Glutamatergic neuron (in vitro differentiated cells): ENCODE results near the gene PTPRCAP. TPM values are rescaled to one million over a fixed set of nuclear protein-coding genes. Genes with fewer than 3 reads are reported as not detected.

Experiments used
- DNase-seq: peaks from one replicate; pipeline ENCODE4 v3.0.0; 2022
- H3K27ac Mint-ChIP-seq: one replicate; pipeline ENCODE4 v1.8.0; 2020; ENCODE audit warnings: mild to moderate bottlenecking, mixed read lengths, inconsistent platforms; ENCODE audit not compliant: unreplicated experiment
- H3K27me3 Mint-ChIP-seq: one replicate; pipeline ENCODE4 v1.8.0; 2020; ENCODE audit warnings: mild to moderate bottlenecking, moderate library complexity, mixed read lengths, inconsistent platforms; ENCODE audit not compliant: unreplicated experiment
- H3K36me3 Mint-ChIP-seq: one replicate; pipeline ENCODE4 v1.8.0; 2020; ENCODE audit warnings: mild to moderate bottlenecking, mixed read lengths, inconsistent platforms; ENCODE audit not compliant: unreplicated experiment
- H3K4me1 Mint-ChIP-seq: one replicate; pipeline ENCODE4 v1.8.0; 2020; ENCODE audit warnings: mild to moderate bottlenecking, low read depth, mixed read lengths, inconsistent platforms; ENCODE audit not compliant: unreplicated experiment
- H3K4me3 Mint-ChIP-seq: one replicate; pipeline ENCODE4 v1.8.0; 2020; ENCODE audit warnings: mild to moderate bottlenecking, mixed read lengths, inconsistent platforms; ENCODE audit not compliant: unreplicated experiment
- H3K9me3 Mint-ChIP-seq: one replicate; pipeline ENCODE4 v1.8.0; 2020; ENCODE audit warnings: mild to moderate bottlenecking, moderate library complexity, mixed read lengths, inconsistent platforms; ENCODE audit not compliant: unreplicated experiment
- CTCF ChIP-seq: fragments of 200-600 bp; sonication (generic); IDR thresholded peaks from one replicate; pipeline ENCODE4 v1.5.0; 2021; ENCODE audit not compliant: partially characterized antibody, unreplicated experiment
- total RNA-seq: library from RNA; stranded (reverse); fragmentation: NEBNext Ultra II Directional; extraction: Animal tissue kit (Norgen Biotek cat#: 25700); gene quantifications from one replicate; pipeline ENCODE4 v1.2.1, GENCODE V29; 2021; ENCODE audit not compliant: unreplicated experiment

The PTPRCAP gene
- total RNA-seq, 1 donor from 2014 or later: 2.1 TPM

GRCh38 chr11:67470337-67471002 is 33.0 kb upstream of the PTPRCAP start:
- H3K9me3 Mint-ChIP-seq: peaks cover 7% of the 10 kb centered on the region
- no peak for DNase-seq
- H3K27me3 Mint-ChIP-seq: peaks cover 8% of the 10 kb centered on the region
- H3K36me3 Mint-ChIP-seq: no peaks in the 10 kb centered on the region
- no peak for TF ChIP-seq CTCF
- H3K4me1 Mint-ChIP-seq: peaks cover 4% of the 10 kb centered on the region
- H3K27ac Mint-ChIP-seq: no peak overlapping the region
- H3K4me3 Mint-ChIP-seq: peak overlapping the region; percentile 61

- no peak overlapping the region for H3K27ac Mint-ChIP-seq
- no peaks in the 10 kb centered on the region for H3K36me3 Mint-ChIP-seq
- no peak for TF ChIP-seq CTCF
- H3K9me3 Mint-ChIP-seq: peaks cover 7% of the 10 kb centered on the region
- DNase-seq: no peak
- peak overlapping the region; percentile 75 for H3K4me3 Mint-ChIP-seq
- peaks cover 4% of the 10 kb centered on the region for H3K4me1 Mint-ChIP-seq
- peaks cover 8% of the 10 kb centered on the region for H3K27me3 Mint-ChIP-seq
Measured at GRCh38 chr11:67469508-67469811, 32.0 kb upstream of the PTPRCAP start.

GRCh38 chr11:67468759-67469507 is 31.5 kb upstream of the PTPRCAP start, which contains the start of gene TMEM134:
Gene TMEM134, minus strand, starts transcription at chr11:67469251. Its CDS starts 59 bp downstream, at chr11:67469192.
- no peak for TF ChIP-seq CTCF
- Mint-ChIP-seq H3K9me3 (peaks cover 7% of the 10 kb centered on the region), H3K36me3 (no peaks in the 10 kb centered on the region), H3K27me3 (peaks cover 8% of the 10 kb centered on the region), H3K4me3 (peak within 1 kb of the TSS; percentile 89), H3K4me1 (peaks cover 4% of the 10 kb centered on the region), H3K27ac (peak within 1 kb of the TSS; percentile 84)
- peak; percentile 95 for DNase-seq

GRCh38 chr11:67468456-67468758 is 30.9 kb upstream of the PTPRCAP start:
- Mint-ChIP-seq H3K36me3 (no peaks in the 10 kb centered on the region), H3K9me3 (peaks cover 7% of the 10 kb centered on the region), H3K4me1 (peaks cover 4% of the 10 kb centered on the region), H3K4me3 (peak overlapping the region; percentile 89), H3K27me3 (peaks cover 8% of the 10 kb centered on the region), H3K27ac (peak overlapping the region; percentile 84)
- no peak for DNase-seq
- TF ChIP-seq CTCF: no peak

GRCh38 chr11:67468056-67468455 is 30.6 kb upstream of the PTPRCAP start:
- TF ChIP-seq CTCF: no peak
- peak overlapping the region; percentile 84 for H3K27ac Mint-ChIP-seq

More at GRCh38 chr11:67468056-67468455, 30.6 kb upstream of the PTPRCAP start:
- peaks cover 8% of the 10 kb centered on the region for H3K27me3 Mint-ChIP-seq
- H3K36me3 Mint-ChIP-seq: no peaks in the 10 kb centered on the region
- H3K4me1 Mint-ChIP-seq: peaks cover 4% of the 10 kb centered on the region
- H3K4me3 Mint-ChIP-seq: peak overlapping the region; percentile 89
- no peak for DNase-seq
- peaks cover 7% of the 10 kb centered on the region for H3K9me3 Mint-ChIP-seq
